ENCODE results near the gene CD248.

The CD248 gene

DNA sequence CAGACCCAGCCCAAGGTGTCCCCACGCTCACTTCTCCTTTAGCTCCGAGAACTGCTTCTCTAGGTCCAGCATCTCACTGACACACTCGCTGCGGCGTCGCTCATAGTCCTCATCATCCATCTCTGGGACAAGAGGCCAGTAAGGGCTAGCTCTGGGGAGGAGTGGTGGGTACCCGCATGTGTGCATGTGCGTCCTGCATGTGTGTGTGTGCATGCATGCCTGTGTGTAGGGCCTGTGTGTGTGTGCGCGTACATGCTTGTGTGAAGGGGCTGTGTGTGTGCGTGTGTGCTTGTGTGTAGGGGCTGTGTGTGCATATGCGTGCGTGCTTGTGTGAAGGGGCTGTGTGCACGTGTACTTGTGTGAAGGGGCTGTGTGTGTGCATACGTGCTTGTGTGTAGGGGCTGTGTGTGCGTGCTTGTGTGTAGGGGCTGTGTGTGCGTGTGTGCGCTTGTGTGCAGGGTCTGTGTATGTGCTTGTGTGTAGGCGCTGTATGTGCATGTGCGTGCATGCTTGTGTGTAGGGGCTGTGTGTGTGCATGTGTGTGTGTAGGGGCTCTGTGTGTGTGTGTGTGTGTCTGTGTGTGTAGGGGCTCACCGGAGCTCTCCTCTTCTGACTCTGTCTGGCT, 24.8 kb upstream of the CD248 start:
- DNase-seq (ENCODE audit: low spot score): no peak

GRCh38 chr11:66340596-66341501, 24.0 kb upstream of the CD248 start:
- DNase-seq (ENCODE audit: low spot score): no peak

DNA sequence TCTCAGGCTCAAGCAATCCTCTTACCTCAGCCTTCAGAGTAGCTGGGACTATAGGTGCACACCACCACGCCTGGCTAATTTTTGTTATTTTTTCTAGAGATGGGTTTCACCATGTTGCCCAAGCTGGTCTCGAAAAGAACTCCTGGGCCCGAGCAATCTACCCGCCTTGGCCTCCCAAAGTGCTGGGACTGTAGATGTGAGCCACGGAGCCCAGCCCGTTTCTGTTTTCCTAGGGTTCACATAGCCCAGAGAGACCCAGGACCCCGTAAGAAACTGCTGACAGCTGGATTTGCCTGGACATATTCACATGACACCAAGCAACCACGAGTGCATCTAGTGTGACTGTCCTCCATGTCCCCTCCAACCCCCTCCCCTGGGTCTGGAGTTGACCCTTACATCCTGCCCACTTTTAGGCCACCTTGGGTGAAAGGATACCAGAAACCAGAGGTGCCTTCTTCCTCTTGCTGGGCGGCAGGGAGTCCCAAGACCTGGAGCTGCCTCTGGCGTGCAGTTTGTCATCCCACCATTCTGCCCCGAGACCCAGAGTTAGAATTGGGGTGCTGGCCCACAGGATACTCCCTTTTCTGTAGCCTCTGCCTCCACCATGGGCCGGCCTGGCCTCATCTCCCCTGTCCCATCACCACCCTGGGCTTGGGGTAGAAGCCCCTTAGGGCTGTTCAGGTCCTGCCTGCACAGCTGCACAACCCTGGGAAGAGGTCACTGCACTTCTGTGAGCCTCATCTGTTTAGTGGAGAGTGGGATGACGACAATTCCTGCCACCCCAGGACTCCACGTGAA, 23.0 kb upstream of the CD248 start:
- no peak for DNase-seq (ENCODE audit: low spot score)

DNA sequence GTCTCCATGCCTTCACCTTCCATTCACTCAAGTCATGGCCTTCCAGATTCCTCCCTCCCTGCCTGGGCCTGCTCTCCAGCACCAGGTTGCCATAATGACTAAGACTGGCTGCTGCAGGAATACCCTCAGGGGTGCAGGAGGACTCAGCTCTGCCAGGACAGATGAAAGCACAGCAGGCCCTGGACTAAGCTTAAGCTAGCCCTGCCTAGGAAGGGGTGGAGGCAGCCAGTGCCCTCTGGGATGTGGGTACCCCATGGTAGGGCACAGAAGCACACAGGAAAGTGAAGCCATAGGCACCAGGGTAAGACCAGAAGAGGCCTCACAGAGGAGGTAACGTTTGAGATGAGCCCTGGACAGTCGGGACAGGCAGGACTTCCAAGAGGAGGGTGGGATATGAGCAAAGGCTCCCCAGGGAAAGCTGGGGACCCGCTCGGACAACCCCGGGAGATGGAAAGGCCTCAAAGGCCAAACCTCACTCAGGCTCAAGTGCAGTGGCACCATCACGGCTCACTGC, 22.4 kb upstream of the CD248 start:
- DNase-seq (ENCODE audit: low spot score): no peak

GRCh38 chr11:66338276-66339161, 21.7 kb upstream of the CD248 start:
- DNase-seq (ENCODE audit: low spot score): no peak

DNA sequence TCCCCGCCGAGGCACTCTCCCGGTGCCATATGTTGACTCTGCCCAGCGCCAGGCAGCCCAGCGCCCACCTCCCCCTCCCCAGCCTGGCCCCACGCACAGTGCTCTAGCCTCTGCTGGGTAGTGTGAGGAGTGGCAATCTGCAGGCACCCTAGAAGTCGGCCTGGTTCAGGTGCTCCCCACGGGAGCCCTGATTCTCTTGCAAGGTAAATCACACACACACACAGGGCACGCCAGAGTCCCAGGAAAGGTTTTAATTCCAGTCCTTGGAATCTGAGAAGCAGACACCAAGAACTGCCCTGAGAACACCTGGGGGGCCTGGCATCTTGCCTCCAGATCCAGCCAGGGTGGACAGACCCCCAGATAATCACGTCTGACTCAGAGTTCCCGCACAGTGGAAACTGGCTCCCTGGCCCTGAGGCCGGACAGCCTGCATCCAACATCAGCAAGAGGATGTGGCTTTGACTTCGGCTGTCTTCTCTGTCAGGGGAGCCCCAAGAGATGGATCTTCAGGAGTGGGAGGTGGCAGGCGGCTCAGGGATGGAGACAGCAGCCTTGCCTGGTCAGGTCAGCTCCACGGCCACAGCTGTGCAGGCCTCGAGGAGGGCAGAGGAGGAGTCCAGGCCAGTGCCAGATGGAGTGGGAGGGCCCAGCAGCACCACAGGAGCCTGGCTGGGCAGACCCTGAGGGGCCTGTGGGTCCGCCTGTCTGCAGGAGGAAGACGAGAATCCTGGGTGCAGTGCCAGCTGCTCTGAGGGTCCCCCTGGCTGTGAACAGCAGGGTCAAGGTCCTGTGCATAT, 20.5 kb upstream of the CD248 start:
- no peak for DNase-seq (ENCODE audit: low spot score)

- peak; percentile 82 for DNase-seq (ENCODE audit: low spot score)
Observed at GRCh38 chr11:66336234-66337102, 19.6 kb upstream of the CD248 start, which contains the start of gene RIN1. TSS of gene RIN1 (minus strand) at chr11:66336434. CDS start at chr11:66336402, 32 bp downstream.

DNA sequence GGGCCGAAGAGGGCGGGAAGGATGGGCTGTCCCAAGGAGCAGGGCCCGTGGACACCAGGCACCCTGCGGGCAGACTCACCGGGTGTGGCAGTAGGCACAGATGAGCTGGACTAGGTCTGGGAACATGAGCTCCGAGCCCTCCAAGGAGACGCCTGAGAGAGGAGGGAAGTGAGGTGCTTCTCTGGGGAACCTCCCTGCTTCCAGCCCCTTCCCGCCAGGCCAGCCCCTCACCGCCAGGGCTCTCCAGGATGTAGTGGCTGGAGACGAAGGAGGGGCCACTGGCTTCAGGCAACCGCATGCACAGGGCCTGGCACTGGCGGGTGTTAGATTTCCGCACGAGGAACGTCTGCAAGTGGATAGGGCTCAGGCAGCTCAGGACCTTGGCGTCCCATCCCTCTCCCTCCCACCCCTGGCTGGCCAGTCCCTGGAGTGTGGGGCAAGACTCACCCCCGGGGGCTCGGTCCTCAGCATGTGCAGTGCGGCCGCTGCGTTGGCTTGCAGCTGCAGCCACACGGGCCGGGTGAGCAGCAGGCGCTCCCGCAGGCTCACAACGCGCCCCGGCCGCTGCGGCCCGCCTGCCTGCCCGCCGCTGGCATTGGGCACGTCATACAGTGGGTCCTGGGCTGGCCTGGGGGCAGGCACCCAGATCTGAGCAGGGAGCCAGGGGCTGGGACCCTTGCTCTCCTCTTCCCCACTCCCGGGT, 18.8 kb upstream of the CD248 start:
- no peak for DNase-seq (ENCODE audit: low spot score)

DNA sequence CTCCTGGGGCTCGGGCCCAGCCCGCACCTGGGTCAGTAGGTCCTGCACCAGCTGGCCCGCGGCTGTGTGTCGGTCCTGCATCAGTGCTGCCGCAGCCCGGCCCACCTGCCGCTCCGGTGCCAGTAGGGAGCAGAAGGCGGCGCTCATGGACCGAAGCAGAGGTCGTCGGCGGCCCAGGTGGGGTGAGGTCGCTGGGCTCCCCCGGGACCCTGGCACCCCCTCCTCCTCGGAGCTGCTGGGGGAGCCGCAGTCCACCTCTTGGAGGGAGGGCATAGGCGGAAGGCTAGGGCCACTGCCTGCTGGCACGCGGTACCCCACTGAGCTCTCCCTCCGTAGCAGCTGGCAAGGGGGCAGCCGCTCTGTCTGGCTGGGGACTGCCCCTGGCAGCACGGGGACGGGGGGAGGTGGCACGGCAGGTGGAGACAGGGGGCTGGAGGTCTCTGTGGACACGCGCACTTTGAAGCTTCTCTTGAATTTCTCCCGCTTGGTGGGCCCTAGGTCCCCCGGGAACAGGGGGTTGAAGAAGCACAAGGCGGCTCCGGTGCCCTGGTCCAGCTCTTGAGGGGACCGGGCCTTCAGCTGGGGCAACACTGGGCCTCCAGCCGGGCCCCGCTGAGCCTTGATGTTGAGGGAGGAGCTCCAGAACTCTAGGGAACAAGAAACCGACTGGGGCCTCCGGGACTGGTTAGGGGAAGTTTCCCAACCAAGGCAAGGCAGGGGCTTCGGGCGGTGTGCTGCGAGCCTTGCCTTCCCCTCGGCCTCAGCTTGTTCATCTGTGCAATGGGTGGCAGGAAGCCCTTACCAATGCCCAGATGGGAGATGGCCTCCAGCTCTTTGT, 18.0 kb upstream of the CD248 start:
- no peak for DNase-seq (ENCODE audit: low spot score)

DNA sequence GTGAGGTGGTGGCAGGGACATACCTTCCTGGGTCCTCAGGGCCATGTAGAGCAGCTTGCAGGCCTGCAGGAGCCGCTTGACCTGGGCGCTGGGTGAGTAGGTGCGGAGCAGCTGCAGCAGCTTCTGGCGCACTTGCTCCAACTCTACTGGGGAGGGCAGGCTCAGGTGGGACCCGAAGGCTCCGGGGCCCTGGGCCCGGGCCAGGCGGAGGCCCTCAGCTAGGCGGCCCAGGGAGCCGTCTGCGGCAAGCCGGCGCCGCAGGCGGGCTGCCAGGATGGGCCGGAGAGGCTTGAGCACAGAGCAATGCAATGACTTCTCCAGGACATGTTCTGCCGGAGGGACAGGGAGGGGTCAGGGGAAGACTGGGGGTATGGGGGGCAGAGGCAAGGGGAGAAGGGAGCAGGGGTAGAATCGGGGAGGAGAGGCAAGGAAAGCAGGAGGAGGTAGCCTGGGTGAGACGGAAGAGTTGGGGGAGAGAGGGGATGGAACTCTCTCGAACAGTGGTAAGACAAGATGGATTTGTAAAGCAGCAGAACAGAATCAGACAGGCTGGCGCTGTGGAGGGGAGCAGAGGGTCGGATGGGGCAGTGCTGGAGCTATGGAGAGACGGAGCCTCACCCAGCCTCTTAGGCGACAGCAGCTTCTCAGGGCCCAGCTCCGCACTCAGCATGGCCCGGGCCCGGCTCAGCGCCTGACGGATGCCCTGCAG, 17.2 kb upstream of the CD248 start:
- no peak for DNase-seq (ENCODE audit: low spot score)

DNA sequence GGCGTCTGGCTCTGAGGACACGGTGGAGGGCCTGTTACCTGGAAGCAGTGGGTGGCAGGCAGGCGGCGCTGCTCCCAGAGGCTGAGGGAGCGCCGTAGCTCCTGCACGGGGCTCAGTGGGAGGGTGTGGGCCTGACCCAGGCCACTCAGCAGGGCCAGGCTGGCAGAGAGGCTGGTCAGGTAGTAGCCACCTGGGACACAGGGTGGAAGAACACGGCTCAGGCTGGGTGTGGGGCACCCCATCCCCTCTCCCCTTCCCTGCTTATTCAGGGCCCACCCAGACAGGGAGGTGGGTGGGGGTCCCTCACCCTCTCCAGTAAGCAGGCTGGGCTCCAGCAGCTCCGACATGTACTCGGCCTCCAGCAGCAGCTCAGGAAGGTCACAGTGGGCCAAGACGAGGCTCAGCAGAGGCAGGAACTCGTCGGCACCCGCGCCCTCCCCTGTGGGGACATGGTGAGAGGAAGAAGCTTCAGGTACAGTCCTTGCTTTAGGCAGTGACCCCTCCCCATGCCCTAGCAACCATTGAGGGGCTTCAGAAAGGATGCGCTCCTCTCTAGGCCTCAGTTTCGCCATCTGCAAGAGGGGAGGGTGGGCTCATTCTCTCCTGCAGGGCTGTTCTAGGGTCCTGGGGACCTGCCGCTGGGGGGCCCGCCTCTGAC, 16.5 kb upstream of the CD248 start:
- DNase-seq (ENCODE audit: low spot score): no peak

DNA sequence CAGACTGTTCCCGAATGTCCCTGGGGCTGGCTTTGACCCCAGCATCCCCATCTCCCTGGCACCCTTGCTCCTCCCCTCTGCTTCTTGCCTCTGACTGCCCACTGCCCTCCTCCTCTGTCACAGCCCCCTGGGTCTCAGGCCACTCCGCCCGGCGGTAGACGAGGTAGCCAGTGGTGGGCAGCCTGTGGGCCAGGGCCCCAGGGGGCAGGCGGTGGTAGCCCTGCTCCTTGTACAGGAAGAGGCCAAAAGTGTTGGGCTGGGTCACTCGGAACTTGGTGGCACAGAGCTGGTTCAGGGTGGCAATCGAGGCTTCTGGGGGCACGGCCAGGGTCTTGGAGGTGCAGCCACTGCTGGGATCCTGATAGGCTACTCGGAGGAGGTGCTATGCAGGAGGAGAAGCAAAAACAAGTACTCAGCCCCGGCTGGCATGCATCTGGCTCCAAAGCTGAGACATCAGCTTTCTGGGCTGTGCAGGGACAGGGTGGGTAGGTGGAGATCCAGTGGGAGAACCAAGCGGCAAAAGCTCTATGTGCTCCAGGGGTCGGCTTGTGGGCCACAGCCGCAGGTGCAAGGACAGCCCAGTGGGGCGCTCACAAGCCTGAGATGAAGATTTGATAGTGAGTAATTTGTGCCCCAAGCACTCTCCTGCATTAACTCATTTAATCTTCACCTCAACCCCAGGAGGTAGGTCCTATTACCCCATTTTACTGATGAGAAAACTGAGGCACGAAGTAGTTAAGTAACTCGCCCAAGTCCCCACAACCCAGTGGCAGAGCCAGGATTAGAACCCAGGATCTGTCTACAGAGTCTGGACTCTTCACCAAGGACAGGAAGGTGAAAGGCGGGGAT, 15.8 kb upstream of the CD248 start:
- DNase-seq (ENCODE audit: low spot score): no peak

- DNase-seq (ENCODE audit: low spot score): no peak
Observed at GRCh38 chr11:66331542-66332370, 14.9 kb upstream of the CD248 start.

GRCh38 chr11:66330931-66331330, 14.1 kb upstream of the CD248 start:
- DNase-seq (ENCODE audit: low spot score): no peak

- DNase-seq (ENCODE audit: low spot score): no peak
Observed at GRCh38 chr11:66329165-66329673, 12.4 kb upstream of the CD248 start.
